HL-60 (cell line): ENCODE results near the gene KIF26B.

Source experiments
- DNase-seq, 2 experiments: peaks; one replicate each; pipeline ENCODE4 v3.0.0-alpha.2; 2010 to 2020; ENCODE audit warnings: low read depth in 1 of 2, low spot score in 1 of 2
- H3K27ac ChIP-seq: fragments of 250-450 bp; sonication (Bioruptor Pico); replicated peaks from 2 replicates; pipeline ENCODE4 v1.5.1; 2020; ENCODE audit warnings: mild to moderate bottlenecking, moderate library complexity
- H3K27me3 ChIP-seq: fragments of 250-450 bp; sonication (Bioruptor Pico); 2 replicates; pipeline ENCODE4 v1.5.1; 2021; ENCODE audit warnings: mild to moderate bottlenecking, moderate library complexity; ENCODE audit not compliant: insufficient read depth, poor library complexity, severe bottlenecking
- H3K4me3 ChIP-seq: replicated peaks from 2 replicates; pipeline ENCODE4 v1.5.1; 2011; ENCODE audit warnings: mild to moderate bottlenecking, control low read depth, low read length; ENCODE audit not compliant: insufficient read depth
- CTCF ChIP-seq: IDR thresholded peaks from one replicate; pipeline ENCODE4 v1.5.1; 2011; ENCODE audit warnings: low read length, control low read depth, inconsistent platforms; ENCODE audit not compliant: insufficient read depth
- GABPA ChIP-seq: IDR thresholded peaks from 2 replicates; pipeline ENCODE4 v1.6.1; 2012; ENCODE audit warnings: low read depth
- POLR2AphosphoS5 ChIP-seq: IDR thresholded peaks from 2 replicates; pipeline ENCODE4 v1.6.1; 2012; ENCODE audit warnings: low read depth
- REST ChIP-seq: IDR thresholded peaks from 2 replicates; pipeline ENCODE4 v1.6.1; 2012; ENCODE audit warnings: low read depth; ENCODE audit not compliant: insufficient replicate concordance
- SPI1 ChIP-seq: IDR thresholded peaks from 2 replicates; pipeline ENCODE4 v1.6.1; 2012; ENCODE audit warnings: low read depth, mild to moderate bottlenecking, borderline replicate concordance

KIF26B gene

GRCh38 chr1:245225322-245226202 lies 70.8 kb downstream of the KIF26B start:
- H3K27me3 ChIP-seq = no peaks in the 10 kb centered on the region

GRCh38 chr1:245226203-245226499 lies 71.4 kb downstream of the KIF26B start:
- no peak for DNase-seq
- Histone ChIP-seq H3K27me3 (no peaks in the 10 kb centered on the region), H3K4me3 (no peak overlapping the region), H3K27ac (no peak overlapping the region)
- TF ChIP-seq CTCF (no peak), REST (no peak), GABPA (no peak), SPI1 (no peak), POLR2AphosphoS5 (no peak)

More at GRCh38 chr1:245225322-245226202, 70.8 kb downstream of the KIF26B start:
- no peak for DNase-seq
- Histone ChIP-seq H3K27ac (no peak overlapping the region), H3K4me3 (no peak overlapping the region)
- TF ChIP-seq GABPA (no peak), CTCF (no peak), POLR2AphosphoS5 (no peak), REST (no peak), SPI1 (no peak)

GRCh38 chr1:245229051-245229450 lies 74.3 kb downstream of the KIF26B start:
- H3K4me3 ChIP-seq = no peak overlapping the region
- H3K27ac ChIP-seq = no peak overlapping the region
- no peak for TF ChIP-seq GABPA
- no peak for TF ChIP-seq REST
- TF ChIP-seq POLR2AphosphoS5 = no peak
- TF ChIP-seq CTCF = no peak
- no peak for TF ChIP-seq SPI1
- no peaks in the 10 kb centered on the region for H3K27me3 ChIP-seq
- DNase-seq = no peak
